HG03521 (cell line): Measurements from ENCODE around the gene COL7A1.

Experiments
- ATAC-seq: cut with Tn5 transposase; IDR thresholded peaks from one replicate; pipeline ENCODE4 v1.9.1; 2021; ENCODE audit warnings: mild to moderate bottlenecking, moderate library complexity; ENCODE audit not compliant: unreplicated experiment

COL7A1 gene

GRCh38 chr3:48595075-48595525 is at the start of gene COL7A1:
TSS of gene COL7A1 (minus strand) at chr3:48595329. CDS start at chr3:48595159, 170 bp downstream.
- no peak for ATAC-seq

GRCh38 chr3:48642605-48643004 is 47.5 kb upstream of the COL7A1 start:
- ATAC-seq, result no peak

- no peak for ATAC-seq
Observed at GRCh38 chr3:48641396-48641795, 46.3 kb upstream of the COL7A1 start.

GRCh38 chr3:48639944-48640606 is 44.9 kb upstream of the COL7A1 start:
- ATAC-seq, result no peak

GRCh38 chr3:48637305-48637704 is 42.2 kb upstream of the COL7A1 start:
- no peak for ATAC-seq

- ATAC-seq, result no peak
Observed at GRCh38 chr3:48636149-48636655, 41.1 kb upstream of the COL7A1 start.

GRCh38 chr3:48635222-48636021 is 40.3 kb upstream of the COL7A1 start, which contains the start of gene SLC26A6:
TSS of gene SLC26A6 (minus strand) at chr3:48635461. CDS start at chr3:48635393, 68 bp downstream.
- ATAC-seq, result peak; percentile 92

GRCh38 chr3:48634661-48635221 is 39.6 kb upstream of the COL7A1 start:
- peak; percentile 22 for ATAC-seq

- ATAC-seq, result no peak
Observed at GRCh38 chr3:48633743-48634142, 38.6 kb upstream of the COL7A1 start.

GRCh38 chr3:48633256-48633655 is 38.1 kb upstream of the COL7A1 start:
- no peak for ATAC-seq

- no peak for ATAC-seq
Observed at GRCh38 chr3:48631516-48632448, 36.7 kb upstream of the COL7A1 start.

GRCh38 chr3:48630833-48631232 is 35.7 kb upstream of the COL7A1 start:
- ATAC-seq, result no peak

- ATAC-seq, result no peak
Observed at GRCh38 chr3:48630407-48630806, 35.3 kb upstream of the COL7A1 start.

GRCh38 chr3:48629894-48630293 is 34.8 kb upstream of the COL7A1 start:
- no peak for ATAC-seq

GRCh38 chr3:48628277-48629017 is 33.3 kb upstream of the COL7A1 start:
- ATAC-seq, result no peak

GRCh38 chr3:48625600-48625999 is 30.5 kb upstream of the COL7A1 start:
- no peak for ATAC-seq

GRCh38 chr3:48624767-48625166 is 29.6 kb upstream of the COL7A1 start:
- ATAC-seq, result no peak

GRCh38 chr3:48623851-48624547 is 28.9 kb upstream of the COL7A1 start:
- no peak for ATAC-seq

- ATAC-seq, result no peak
Observed at GRCh38 chr3:48621461-48621869, 26.3 kb upstream of the COL7A1 start, which contains the start of gene TMEM89. TSS of gene TMEM89 (minus strand) at chr3:48621769. CDS start at chr3:48621756, 13 bp downstream.
